HG03439 (cell line): Measurements from ENCODE around the gene SHROOM1.
"Not testable (repeated sequence)": the region's sequence is repeated elsewhere in the genome, so short reads cannot be mapped to it uniquely, and the experiment has no call there.

Source experiments
- ATAC-seq: cut with Tn5 transposase; IDR thresholded peaks from one replicate; pipeline ENCODE4 v1.9.1; 2021; ENCODE audit warnings: mild to moderate bottlenecking, moderate library complexity; ENCODE audit not compliant: unreplicated experiment

The SHROOM1 gene

DNA sequence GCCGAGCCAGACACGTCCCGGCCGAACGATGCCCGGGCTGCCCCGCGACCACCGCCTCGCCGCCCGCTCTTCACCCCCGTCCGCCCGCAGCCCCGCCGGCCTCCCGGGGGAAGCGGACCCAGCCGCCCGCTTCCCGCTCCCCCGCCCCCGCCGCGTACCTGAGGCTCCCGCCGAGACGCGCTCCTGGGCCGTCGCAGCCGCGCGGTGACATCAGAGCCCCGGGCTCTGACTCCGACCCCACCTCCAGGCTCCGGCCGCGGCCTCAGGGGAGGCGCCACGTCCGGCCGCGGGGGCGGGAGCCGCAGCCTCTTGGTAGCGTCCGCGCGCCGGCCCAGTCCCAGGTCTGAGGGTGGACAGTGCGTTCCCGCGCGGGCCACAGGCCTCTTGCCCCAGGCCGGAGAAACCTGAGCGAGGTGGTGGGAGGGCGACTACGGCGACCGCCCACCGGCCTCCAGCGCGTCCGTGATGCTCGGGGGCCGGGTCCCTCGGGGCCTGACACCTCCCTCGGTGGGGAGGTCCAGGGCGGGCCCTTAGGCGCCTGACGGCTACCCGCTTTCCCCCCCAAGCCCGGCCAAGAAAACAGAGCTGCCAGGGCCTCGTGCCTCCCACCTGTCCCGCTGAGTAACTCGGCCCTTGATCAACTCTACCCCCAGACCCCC is at the start of gene SHROOM1:
Gene SHROOM1, minus strand, starts transcription at position 212 of the 659 bp plus-strand sequence. CDS start 4,507 bp downstream, outside the sequence.
- ATAC-seq = peak; percentile 77

- no peak for ATAC-seq
Measured at GRCh38 chr5:132877938-132878337, 47.5 kb upstream of the SHROOM1 start.

GRCh38 chr5:132877466-132877865 is 47.0 kb upstream of the SHROOM1 start:
- ATAC-seq = no peak

- ATAC-seq = no peak
Measured at GRCh38 chr5:132876020-132876759, 45.7 kb upstream of the SHROOM1 start.

DNA sequence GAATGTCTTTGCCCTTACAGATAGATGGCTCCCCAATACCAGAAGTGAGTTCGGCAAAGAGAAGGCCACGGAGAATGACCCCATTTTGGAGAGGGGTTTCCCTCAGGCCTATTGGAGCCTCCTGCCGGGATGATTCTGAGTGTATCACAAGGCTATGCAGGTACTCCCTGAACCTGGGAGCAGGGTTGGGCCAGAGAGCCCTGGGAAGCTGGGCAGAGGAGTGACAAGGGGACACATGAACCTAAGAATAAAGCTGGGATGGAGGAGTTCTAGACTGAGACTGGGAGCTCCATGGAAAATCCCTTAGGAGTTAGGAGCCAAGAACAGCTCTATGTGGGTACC is 43.5 kb upstream of the SHROOM1 start:
- no peak for ATAC-seq

GRCh38 chr5:132873119-132873929 is 42.9 kb upstream of the SHROOM1 start, which contains the start of gene LEAP2:
Gene LEAP2, plus strand, starts transcription at chr5:132873668. Its CDS starts 27 bp downstream, at chr5:132873695.
- ATAC-seq = no peak

DNA sequence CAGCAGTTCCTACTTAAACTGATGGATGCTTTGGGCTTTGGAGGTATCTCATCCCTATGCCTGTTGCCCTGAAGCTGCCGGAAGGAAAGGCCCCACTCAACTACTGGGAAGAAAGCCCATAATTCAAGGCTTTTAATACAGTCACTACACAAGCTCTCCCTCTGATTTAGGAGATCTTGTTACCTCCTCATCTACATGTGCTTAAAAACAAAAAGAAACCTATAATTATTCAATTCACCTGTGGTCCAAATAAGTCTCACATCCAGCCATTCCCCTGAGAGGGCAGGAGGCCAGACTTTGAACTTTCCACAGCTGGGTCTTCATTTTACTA is 42.3 kb upstream of the SHROOM1 start:
- ATAC-seq = no peak

- ATAC-seq = no peak
Measured at GRCh38 chr5:132871459-132872284, 41.2 kb upstream of the SHROOM1 start.

GRCh38 chr5:132870801-132871200 is 40.4 kb upstream of the SHROOM1 start:
- ATAC-seq = no peak

GRCh38 chr5:132868754-132869153 is 38.3 kb upstream of the SHROOM1 start:
- no peak for ATAC-seq

GRCh38 chr5:132867046-132867451 is 36.6 kb upstream of the SHROOM1 start:
- ATAC-seq = no peak

DNA sequence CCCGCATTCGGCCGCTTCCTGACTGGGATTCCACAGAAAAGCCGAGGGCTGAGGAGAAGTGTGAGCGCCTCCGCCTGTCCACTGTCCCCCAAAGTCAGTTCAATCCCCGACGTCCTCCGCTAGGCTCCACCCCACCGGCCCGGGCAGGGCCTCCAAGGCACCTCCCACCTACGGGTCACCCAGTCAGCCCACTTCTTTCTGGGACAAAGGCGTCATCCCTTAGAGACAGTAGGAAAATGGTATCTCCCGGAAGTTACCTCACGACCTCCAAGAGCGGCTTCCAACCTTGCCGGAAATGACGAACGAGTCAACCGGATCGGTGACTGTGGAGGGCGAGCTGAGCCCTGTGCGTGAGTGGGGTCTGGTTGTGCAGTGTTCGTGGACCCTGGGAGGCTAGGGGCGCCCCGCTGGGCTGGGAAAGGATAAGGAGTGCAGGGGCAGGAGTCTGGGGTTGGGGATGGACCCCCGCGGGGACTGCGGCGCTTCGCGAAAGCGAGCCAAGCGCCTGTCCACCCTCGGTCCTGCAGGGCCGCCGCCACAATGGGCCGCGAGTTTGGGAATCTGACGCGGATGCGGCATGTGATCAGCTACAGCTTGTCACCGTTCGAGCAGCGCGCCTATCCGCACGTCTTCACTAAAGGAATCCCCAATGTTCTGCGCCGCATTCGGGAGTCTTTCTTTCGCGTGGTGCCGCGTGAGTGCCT is 36.0 kb upstream of the SHROOM1 start, which contains the start of the genes GDF9 and UQCRQ:
Gene GDF9, minus strand, starts transcription at position 128 of the 704 bp plus-strand sequence. CDS start 1,936 bp downstream, outside the sequence.
Gene UQCRQ, plus strand, starts transcription at position 301 of the 704 bp plus-strand sequence. Its CDS starts 240 bp downstream, at position 541.
- ATAC-seq = peak; percentile 97

DNA sequence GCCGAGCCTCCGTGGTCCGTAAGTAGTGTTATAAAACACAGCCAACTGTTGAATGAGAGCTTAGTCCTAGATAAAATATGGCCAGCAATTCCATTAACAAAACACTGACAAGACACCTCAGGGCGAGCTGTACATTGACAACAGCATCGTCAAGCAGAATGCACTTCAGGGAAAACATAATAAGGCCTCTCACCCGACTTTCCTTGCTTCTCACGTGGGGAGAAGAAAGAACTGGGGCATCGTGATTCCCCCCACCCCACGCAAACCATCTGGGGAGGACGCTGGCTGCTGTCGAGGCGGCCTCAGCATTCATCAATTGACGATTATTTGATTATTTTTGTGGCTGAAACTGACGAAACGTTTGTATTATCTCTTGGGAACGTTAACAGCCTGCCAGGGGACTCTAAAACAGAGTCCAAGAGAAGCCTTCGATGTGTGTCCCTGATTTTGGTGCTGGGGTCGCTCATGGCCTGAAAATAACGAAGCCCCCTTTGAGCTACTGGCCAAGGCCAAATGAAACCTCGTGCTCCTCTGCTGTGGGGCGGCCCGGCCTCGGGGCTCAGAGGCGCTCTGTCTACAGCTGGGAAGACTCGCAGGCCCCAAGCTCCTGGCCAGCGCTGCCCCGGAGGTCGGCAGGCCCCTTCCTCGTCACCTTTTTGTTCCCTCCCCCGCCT is 35.4 kb upstream of the SHROOM1 start:
- peak; percentile 22 for ATAC-seq

- no peak for ATAC-seq
Measured at GRCh38 chr5:132860742-132861141, 30.3 kb upstream of the SHROOM1 start.

GRCh38 chr5:132859889-132860437 is 29.5 kb upstream of the SHROOM1 start:
- no peak for ATAC-seq

- no peak for ATAC-seq
Measured at GRCh38 chr5:132856011-132856410, 25.6 kb upstream of the SHROOM1 start.

- ATAC-seq = not testable (repeated sequence)
Measured at GRCh38 chr5:132854992-132855391, 24.5 kb upstream of the SHROOM1 start.

- ATAC-seq = no peak
Measured at GRCh38 chr5:132854301-132854700, 23.9 kb upstream of the SHROOM1 start.

- ATAC-seq = no peak
Measured at GRCh38 chr5:132853790-132854189, 23.3 kb upstream of the SHROOM1 start.
